ENCODE data around the gene MCMBP. TPM values are rescaled to one million over a fixed set of nuclear protein-coding genes. Genes with fewer than 3 reads are reported as not detected.

Gene MCMBP
- polyA plus RNA-seq, 5 donors: 45.0 to 70.8 (median 63.6) TPM

GRCh38 chr10:119786117-119786769, 86.4 kb downstream of the MCMBP start:
- no peak for DNase-seq

- DNase-seq: no peak
These were observed 88.1 kb downstream of the MCMBP start for GRCh38 chr10:119784340-119785067.

DNA sequence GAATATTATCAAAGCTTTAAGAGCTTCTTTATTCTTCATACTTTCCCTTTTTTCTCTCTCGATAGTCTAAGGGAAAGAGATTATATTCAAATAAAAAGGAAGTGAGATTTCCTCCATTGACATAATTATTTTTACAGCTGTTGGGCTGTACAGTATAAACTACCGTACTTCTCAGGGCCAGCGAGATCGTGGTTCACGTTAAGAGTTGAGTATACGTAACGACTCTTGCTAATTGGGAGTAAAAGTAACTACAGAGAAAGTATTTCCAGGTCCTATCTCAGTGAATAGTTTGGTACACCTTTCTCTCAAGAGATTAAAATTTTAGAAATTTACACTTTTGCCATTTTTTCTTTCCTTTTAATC, 89.0 kb downstream of the MCMBP start:
- no peak for DNase-seq

DNA sequence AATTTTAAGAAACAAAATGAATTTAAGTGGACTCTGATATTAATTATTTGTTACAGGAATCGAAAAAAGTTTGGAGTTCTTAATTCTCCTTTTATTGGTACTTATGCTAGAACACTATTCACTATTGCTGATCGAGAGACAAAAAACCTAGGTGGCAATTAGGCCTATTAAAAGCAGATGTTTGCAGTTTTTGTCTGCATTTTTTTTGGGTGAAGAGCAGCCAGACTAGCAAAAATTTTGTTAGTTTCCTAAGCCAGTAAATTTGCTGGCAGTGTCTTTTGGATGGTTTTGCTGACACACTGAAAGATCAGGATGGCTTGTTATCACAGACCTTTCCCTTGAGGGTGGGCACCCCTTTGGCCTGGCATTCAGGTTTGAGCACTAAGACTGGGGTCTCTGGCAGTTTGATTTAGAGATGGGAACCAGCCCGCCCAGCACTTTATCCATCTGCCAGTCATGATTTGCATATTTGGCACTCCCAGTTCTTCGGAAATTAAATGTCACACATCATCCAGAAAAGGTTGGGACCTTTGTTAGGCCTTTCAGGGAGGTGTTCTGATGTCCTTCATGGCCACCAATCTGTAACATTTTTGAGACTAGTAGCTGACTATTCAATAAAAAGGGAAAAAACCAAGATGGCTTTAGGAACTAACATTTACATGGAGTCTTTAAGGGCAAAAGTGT, 89.5 kb downstream of the MCMBP start:
- no peak for DNase-seq

DNA sequence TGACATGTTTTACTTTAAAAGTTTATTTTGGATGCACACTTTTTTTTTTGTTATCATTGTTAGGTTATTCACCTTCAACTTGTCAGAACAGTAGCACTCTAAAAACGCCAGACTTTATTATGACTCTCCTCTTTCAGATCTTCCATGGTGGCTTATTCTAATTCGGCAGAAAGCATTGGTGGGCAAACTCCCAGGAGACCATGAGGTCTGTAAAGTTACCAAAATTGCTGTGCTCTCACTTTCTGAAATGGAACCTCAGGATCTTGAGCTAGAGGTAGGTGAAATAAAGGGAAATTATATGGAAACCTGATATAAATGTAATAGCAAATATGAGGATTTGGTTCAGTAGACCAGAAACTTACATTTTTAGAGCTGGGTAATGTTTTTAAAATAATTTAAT, 91.1 kb downstream of the MCMBP start:
- no peak for DNase-seq

DNA sequence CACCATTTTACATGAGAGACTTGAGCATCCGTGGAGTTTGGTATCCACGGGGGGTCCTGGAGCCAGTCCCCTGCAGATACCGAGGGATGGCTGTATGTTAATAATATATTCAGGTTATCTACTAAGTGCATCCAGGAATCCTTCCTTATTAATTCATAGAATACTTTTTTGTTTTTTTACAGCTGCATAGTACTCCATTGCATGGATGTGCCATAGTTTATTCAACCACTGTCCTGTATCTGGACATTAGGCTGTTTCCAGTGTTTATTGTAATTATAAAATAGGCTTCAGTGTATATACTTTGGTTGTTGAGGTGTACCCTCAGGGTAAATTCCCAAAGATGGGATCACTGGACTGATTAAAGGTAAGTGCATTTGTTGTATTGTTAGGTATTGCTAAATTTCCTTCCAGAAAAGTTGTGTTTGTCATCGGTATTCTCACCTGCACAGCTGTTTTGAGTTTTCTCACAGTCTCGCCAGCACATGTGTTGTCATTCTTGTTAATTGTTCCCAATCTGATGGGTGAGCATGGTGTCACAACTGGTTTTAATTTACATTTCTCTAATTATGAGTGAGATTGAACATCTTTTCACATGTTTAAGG, 91.7 kb downstream of the MCMBP start:
- DNase-seq: no peak

Other genes starting within 250 kb of the MCMBP start
- gene BAG3, start 221.5 kb downstream of the MCMBP start, polyA plus RNA-seq (ENCODE audit: insufficient read depth in 1 of 5, insufficient read length in 5 of 5, low replicate concordance in 1 of 5): 10 to 100 TPM; 13.7 to 23.4 (median 16.6) TPM
- gene INPP5F, start 146.8 kb downstream of the MCMBP start, polyA plus RNA-seq (ENCODE audit: insufficient read depth in 1 of 5, insufficient read length in 5 of 5, low replicate concordance in 1 of 5): 10 to 100 TPM; 31.6 to 50.5 (median 40.6) TPM
- 10 to 100 TPM; 54.5 to 72.5 (median 66.8) TPM for gene SEC23IP, start 19.9 kb upstream of the MCMBP start, polyA plus RNA-seq (ENCODE audit: insufficient read depth in 1 of 5, insufficient read length in 5 of 5, low replicate concordance in 1 of 5)

Measured in right lung (tissue), 5 donors.